GM10847 (cell line): Measurements from ENCODE around the gene SKAP1.

Experiments
- POLR2A ChIP-seq: IDR thresholded peaks from 2 replicates; pipeline ENCODE4 v1.6.1; 2011; ENCODE audit not compliant: insufficient read length; ENCODE audit errors: extremely low read depth

Gene SKAP1

DNA sequence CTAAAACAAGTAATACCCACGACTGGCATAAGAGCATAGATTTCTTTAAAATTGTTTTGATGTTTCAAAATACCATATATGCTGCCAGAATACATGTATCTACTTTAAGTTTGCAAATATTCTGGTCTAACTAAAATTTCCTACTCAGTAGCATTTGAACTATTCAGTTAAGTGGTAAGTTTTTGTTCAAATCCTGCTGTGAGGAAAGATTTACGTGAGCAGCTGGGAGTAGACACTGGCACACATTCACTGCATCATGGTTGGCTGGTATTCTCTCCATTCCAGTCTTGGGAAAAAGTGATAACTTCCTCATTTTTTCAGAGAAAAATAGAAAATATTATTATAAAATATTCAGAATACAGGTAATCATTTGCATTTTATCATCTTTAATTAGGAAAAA, 133.6 kb downstream of the SKAP1 start:
- TF ChIP-seq POLR2A, result no peak

DNA sequence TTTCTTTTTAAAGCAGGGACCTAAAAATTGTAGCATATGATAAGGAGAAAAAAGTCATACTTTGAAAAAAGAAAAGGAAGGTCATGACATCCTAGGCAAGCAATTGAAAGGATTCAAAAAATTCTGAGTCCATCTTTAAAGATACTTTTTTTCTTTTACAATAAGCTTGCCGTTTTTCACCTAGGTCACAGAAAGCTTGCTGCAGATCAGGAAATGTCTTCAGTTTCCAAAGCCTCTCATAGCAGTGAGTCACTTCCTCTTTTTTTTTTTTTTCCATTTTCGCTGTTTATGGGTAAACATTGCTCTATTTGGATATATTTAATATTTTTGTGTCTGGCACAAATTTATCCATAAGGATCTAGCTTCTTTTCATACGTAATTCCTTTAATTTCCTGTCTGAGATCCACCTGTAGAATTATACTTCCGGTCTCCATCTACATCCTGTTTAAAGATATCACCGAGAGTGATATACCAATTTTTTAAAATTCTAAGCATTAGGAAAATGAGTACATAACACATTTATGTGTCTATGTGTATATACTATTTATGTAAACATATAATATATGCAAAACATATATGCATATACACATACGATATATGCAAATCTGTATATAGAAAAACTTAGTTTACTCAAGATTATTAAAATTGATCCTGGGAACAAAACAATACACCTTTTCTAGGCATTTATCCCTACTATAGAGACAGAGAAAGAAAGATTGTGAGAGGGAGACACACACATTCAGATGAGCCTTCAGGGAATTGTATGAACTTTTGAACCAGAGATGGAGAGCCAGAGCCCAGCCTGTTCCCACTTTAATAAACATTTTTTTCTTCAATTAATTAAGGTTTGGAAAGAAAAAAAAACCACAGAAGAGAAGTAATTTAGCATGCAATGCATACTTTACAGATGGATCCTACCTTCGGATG, 134.4 kb downstream of the SKAP1 start:
- TF ChIP-seq POLR2A, result no peak

DNA sequence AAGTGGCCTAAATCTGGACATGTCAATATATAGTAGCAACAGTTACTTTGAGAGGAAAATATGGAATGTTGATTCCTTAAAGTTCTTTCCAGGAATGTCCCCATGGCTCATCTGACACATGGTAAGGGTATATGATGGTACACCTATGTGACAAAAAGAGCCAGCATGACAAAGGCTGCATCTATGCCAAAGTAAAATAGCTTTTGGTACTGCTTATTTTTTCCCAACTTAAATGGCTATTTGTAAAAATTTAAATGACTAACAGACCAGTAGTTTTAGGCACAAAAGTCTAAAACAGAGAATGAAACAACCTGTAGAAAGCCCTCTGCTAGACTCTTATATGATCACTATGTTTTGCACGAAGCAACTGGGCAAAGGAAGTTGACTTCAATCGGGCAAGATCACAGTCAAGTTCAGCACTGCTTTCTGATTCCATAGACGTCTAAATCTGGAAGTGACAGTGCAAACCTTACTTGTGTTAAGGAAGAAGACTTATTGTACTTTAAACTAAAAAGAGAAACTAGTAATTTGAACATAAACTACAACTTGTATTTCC, 135.1 kb downstream of the SKAP1 start:
- TF ChIP-seq POLR2A, result no peak

DNA sequence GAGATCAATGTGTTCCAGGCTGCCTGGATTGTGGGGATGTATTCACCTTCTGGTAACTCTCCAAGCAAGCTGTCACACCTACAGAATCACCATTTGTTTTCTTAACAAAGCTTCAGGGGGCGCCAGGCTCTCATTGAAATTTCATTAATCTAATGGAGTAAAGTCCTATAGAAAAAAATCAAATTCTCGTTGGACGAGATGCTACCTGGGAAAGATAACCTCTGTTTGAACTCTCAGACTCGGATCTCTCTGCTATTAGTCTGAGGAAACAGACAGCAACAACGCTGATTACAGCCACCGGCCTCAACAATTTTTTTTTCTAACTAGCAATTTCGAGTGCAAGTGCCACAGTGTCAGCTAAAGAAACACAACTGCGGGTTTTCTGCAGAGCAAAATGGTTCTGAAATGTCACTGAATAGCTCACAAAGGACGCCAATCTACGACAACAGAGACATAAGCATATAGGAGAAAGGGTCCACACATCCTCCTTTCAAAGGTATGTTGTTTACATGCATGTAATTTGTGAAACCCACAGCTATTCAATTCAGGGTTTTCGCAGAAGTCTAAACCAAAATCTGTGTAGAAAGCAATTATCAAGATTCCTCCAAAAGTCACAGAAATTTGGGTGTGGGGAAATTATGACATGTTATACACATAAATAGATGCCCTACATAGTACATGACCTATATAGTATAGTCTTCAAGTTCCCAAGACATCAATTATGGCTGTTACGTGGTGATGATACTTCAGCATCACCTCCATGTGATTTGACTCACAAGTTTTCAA, 135.8 kb downstream of the SKAP1 start:
- no peak for TF ChIP-seq POLR2A

DNA sequence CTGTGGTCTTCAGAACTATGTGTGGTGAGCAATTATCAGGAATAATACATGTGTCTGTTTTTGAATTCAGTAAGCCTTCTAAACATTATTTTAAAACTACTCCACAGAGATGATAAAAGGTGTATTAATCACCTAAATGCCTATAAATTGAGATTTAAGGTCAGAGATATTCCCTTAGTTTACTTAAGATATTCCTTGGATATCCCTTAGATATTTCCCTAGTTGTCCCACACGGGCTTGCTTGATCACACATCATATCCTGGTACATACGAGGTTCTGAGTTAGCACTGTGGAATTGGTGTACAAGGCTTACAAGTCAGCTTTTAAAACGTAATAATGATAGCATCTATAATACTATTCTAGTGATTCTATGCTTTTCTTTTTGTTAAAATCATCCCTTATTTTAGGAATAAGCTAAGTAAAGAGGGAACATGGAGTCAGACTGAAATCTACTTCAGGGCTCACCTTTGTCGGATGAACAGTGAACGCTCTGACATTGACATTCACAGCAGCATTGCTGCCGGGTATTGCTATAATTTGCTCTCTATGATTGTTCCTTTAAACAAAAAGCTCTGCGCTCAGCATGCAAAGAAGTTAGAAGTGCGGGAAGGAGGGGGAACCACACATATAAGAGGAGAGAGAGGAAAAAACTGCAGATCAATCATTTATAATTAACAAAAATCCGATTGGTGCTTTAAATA, 136.5 kb downstream of the SKAP1 start:
- TF ChIP-seq POLR2A, result no peak

DNA sequence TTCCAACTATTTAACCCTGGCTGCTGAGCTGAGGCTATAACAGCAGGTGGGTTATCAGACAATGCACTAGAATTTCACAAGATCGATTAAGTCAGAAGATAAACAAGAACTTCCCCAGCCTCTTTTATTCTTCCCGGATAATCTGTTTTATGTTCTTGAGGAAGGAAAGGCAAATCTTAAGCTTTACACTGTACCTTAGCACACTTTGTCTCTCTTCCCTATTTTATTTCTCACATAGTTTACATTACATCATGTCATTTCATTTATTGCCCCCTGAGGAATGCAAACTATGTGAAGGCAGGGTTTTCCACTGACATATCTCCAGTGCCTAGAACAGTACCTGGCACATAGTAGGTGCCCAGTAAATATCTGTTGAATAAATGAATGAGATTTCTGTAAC, 139.6 kb downstream of the SKAP1 start:
- TF ChIP-seq POLR2A, result no peak

DNA sequence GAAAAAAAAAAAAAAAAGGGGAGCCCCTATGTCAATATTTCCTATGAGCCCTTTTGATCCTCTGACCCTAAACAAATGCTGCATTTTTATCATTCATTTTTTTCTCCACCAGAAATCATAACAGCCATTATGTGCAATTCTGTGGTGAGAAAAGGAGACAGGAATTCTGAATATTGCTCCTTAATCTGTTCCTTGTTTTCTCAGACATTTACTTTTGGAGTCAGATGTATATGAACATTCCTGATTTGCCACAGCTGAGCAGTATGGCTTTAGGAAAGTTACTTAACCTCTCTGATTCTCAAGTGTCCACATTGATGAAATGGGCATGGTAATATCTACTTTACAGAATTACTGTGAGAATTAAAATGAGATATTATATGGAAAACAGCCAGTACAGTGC, 144.4 kb downstream of the SKAP1 start:
- TF ChIP-seq POLR2A, result no peak

DNA sequence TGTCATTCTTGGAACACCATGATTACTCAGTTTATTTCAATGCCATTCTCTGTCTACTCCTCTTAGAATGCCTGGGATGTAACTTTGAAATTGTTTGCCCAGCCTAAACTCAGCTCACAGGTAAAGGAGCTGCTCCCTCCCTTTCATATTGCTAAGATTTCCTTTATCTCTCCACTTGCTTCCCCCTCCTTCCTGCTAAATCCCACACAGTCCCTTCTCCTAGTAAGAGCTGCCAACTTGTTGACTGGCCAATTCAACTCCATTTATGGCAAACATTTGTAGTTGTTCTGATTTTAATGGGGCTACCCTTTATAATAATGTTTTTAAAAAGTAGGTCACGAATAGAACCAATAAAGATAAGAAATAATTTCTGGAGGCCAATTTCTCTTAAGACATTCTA, 146.1 kb downstream of the SKAP1 start:
- no peak for TF ChIP-seq POLR2A

DNA sequence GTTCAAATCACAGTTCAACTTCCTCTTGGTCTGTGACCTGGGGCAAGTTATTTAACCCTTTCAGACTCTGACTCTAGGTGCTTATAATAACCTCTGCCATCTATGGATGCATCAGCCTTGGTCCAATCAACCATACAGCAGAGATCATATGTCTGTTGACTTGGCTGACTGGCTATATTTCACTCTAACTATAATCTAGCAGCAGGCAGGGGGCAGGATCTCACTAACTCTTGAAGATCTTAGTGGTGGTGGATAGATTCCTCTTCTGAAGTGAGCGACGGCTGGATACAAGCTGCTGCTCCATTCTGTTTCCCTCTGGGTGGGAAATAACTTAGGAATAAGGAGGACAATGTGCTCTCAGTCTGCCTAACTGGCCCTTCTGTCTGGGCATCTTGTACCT, 146.6 kb downstream of the SKAP1 start:
- TF ChIP-seq POLR2A, result no peak

DNA sequence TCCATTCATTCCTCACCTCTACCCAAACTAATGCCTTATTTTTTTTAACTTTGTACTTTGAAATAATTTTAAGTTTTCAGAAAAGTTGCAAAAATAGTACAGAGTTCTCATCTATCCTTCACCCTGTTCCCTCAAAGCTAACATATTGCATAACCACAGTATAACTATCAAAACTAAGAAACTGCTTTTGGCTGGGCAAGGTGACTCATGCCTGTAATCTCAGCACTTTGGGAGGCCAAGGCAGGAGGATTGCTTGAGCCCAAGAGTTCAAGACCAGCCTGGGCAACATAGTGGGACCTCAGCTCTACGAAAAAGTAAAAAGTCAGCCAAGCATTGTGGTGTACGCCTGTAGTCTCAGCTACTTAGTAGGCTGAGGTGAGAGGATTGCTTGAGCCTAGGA, 147.7 kb downstream of the SKAP1 start:
- no peak for TF ChIP-seq POLR2A

DNA sequence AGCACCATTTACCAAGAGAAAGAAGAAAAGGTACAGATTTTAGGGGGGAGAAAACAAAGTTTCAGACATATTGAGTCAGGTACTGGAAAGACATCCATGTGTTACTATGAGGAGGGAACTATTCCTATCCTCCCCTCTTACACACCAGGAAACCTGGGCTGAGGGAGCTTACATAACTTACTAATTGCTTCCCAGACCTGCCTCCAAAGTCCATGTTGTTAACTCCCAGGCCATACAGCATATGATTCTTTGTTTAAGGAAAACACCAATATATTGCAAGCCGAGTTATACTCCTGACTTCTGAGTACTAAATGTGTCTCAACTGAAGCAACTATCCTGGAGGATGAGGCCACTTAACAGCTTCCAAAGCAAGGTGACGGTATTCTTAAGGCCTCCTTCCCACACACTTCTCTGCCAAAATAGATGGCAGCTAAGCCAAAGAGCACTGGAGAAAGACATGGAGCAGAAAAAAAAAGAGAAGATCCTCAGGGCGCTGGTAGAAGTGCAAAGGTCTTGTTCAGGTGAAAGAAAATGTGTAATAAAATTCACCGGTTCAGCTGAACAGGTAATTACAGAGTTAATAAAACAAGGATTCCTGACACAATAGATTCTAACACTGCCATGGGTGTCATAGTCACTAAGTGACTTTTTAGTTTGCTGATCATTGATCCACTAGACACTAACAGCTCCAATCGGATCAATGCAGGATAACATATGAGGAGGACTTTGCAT, 151.1 kb downstream of the SKAP1 start:
- no peak for TF ChIP-seq POLR2A

DNA sequence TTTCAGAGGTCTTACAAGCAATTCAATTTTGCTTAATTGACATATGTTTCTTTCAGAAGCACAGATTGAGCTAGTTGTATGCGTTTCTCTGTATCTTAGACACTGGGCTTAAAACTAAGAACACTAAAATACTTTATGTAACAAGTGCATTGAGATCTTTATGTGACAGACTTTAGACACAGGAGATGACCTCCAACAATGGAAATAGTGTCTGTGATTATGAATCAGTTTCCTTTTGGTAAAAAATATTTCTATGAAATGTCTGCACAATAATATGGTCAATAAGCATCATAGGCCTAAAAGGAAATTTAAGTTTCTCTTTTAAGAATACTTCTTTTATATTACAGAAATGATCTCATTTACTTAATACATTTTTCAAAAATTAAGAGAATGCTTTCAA, 153.2 kb downstream of the SKAP1 start:
- no peak for TF ChIP-seq POLR2A

DNA sequence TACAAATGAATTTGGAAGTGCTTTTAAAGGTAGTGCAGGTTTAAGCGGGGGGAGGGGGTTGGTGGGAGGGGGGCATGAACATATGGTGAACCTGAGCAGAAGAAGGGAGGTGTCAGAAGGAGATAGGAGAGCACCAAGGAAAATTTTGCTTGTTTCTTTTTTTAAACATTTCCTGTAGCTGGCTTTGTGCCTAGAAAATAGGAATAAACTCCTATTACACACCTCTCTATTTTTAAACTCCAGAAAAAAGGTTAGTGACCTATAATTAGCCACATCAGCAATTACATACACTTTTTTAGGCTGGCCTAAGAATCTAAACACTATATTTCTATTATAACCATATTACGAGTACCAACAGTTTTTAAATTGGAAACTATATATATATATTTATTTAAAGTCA, 159.1 kb downstream of the SKAP1 start:
- no peak for TF ChIP-seq POLR2A

DNA sequence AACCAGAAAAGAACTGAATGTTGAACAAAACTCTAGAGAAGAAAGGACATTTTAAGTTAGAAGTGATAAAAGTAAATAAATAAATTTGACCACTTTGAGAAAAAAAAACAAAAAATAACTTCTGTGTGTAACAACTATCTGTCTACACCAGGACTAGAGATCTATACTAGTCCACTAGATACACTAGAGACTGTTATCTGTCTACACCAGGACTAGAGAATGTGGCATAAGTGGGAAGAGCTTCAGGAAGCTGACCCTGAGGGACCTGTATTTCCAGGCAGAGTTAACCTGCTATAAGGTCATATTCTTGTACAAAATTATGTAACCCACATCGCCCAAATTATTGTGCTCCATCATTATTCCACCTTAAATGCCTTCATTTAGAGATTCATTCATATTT, 160.8 kb downstream of the SKAP1 start:
- no peak for TF ChIP-seq POLR2A

DNA sequence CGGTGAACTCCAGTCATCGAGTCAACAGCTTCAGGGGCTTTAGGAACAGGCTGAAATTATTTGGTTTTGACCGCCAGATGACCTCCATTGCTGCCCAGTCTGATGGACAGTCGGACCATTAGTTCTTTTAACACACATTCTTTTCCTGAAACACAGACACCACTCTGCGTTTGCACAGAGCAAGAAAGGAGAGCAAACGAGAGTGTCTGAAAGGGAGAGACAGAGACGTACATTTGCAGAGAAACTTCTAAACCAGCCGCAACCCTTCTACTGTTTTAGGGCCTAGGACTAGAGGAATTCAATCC, 166.3 kb downstream of the SKAP1 start:
- TF ChIP-seq POLR2A, result no peak
